GM19395 (cell line): ENCODE measurements around the gene BARX1.

Experiments
- ATAC-seq: cut with Tn5 transposase; IDR thresholded peaks from one replicate; pipeline ENCODE4 v1.9.1; 2021; ENCODE audit warnings: mild to moderate bottlenecking, moderate library complexity; ENCODE audit not compliant: unreplicated experiment

Gene BARX1

GRCh38 chr9:93902780-93903655, 52.1 kb downstream of the BARX1 start:
- no peak for ATAC-seq

GRCh38 chr9:93902051-93902779, 52.9 kb downstream of the BARX1 start:
- no peak for ATAC-seq
